ENCODE data around the gene ERP29.

- TF ChIP-seq CTCF (IDR thresholded peaks at IDR 0.05): no peak
- TF ChIP-seq ZFX (IDR thresholded peaks at IDR 0.05; ENCODE audit: borderline replicate concordance): no peak
These were observed 34.7 kb upstream of the ERP29 start for GRCh38 chr12:111978545-111978944.
